Hepatocyte (in vitro differentiated cells): ENCODE measurements around the gene MEOX1. TPM values are rescaled to one million over a fixed set of nuclear protein-coding genes. Genes with fewer than 3 reads are reported as not detected.

Source experiments
- DNase-seq: peaks from one replicate; pipeline ENCODE4 v3.0.0-alpha.2; 2016; ENCODE audit warnings: low spot score
- H2AFZ ChIP-seq: fragments of 200-600 bp; sonication (generic); 2 replicates; pipeline ENCODE4 v1.6.0; 2016; ENCODE audit warnings: antibody characterized with exemption, mild to moderate bottlenecking
- H3K27ac ChIP-seq: fragments of 200-600 bp; sonication (generic); 2 replicates; pipeline ENCODE4 v1.5.1; 2016; ENCODE audit warnings: mild to moderate bottlenecking
- H3K27me3 ChIP-seq: fragments of 200-600 bp; sonication (generic); 2 replicates; pipeline ENCODE4 v1.6.1; 2016
- H3K36me3 ChIP-seq: fragments of 200-600 bp; sonication (generic); replicated peaks from 2 replicates; pipeline ENCODE4 v1.5.1; 2016; ENCODE audit warnings: low read depth; ENCODE audit not compliant: insufficient read depth
- H3K4me1 ChIP-seq: fragments of 200-600 bp; sonication (generic); 2 replicates; pipeline ENCODE4 v1.5.1; 2016; ENCODE audit warnings: mild to moderate bottlenecking, moderate library complexity; ENCODE audit not compliant: insufficient read depth
- H3K4me2 ChIP-seq: fragments of 200-600 bp; sonication (generic); 2 replicates; pipeline ENCODE4 v1.6.0; 2016
- H3K4me3 ChIP-seq: fragments of 200-600 bp; sonication (generic); 2 replicates; pipeline ENCODE4 v1.5.1; 2016; ENCODE audit warnings: mild to moderate bottlenecking
- H3K79me2 ChIP-seq: fragments of 200-600 bp; sonication (generic); 2 replicates; pipeline ENCODE4 v1.6.0; 2017; ENCODE audit warnings: mild to moderate bottlenecking
- H3K9me2 ChIP-seq: fragments of 200-600 bp; sonication (generic); replicated peaks from 2 replicates; pipeline ENCODE4 v1.6.0; 2017; ENCODE audit warnings: mild to moderate bottlenecking; ENCODE audit not compliant: insufficient read depth
- H3K9me3 ChIP-seq: fragments of 200-600 bp; sonication (generic); 2 replicates; pipeline ENCODE4 v1.5.1; 2016; ENCODE audit warnings: low read depth, mild to moderate bottlenecking
- H4K20me1 ChIP-seq: fragments of 200-600 bp; sonication (generic); 2 replicates; pipeline ENCODE4 v1.6.0; 2016; ENCODE audit warnings: mild to moderate bottlenecking; ENCODE audit not compliant: insufficient read depth, poor library complexity, severe bottlenecking
- CTCF ChIP-seq: fragments of 200-600 bp; sonication (generic); IDR thresholded peaks from 2 replicates; pipeline ENCODE4 v1.5.1; 2016; ENCODE audit warnings: antibody characterized with exemption, mild to moderate bottlenecking; ENCODE audit not compliant: poor library complexity
- EZH2 ChIP-seq: fragments of 200-600 bp; sonication (generic); IDR thresholded peaks from 2 replicates; pipeline ENCODE4 v1.6.1; 2016; ENCODE audit warnings: antibody characterized with exemption, mild to moderate bottlenecking, borderline replicate concordance
- EZH2phosphoT487 ChIP-seq: fragments of 200-600 bp; sonication (generic); IDR thresholded peaks from one replicate; pipeline ENCODE4 v1.6.1; 2018; ENCODE audit warnings: antibody characterized with exemption, mild to moderate bottlenecking, low read depth, moderate library complexity; ENCODE audit not compliant: unreplicated experiment, severe bottlenecking
- WGBS: methylation state at CpG from one replicate; pipeline ENCODE4 v1.1.6; 2016; ENCODE audit warnings: low lambda C conversion rate; ENCODE audit errors: missing lambda C conversion rate; 5-methylcytosine and 5-hydroxymethylcytosine counted together
- polyA plus RNA-seq: library from polyadenylated mRNA; unstranded; fragments of >200 nt; fragmentation: Nextera tagmentation; extraction: Ambion mirVana; gene quantifications from 2 replicates; pipeline ENCODE4 v1.2.1, GENCODE V29; 2016
- total RNA-seq: library from RNA; depleted of rRNA; stranded (reverse); fragments of >200 nt; gene quantifications from 2 replicates; pipeline ENCODE4 v1.2.3, GENCODE V29; 2014

Gene MEOX1
- total and polyA plus RNA-seq, 2 experiments from 2014 or later = 0.33 to 0.90 TPM

- no peak overlapping the region for H3K4me2 ChIP-seq
- H3K27ac ChIP-seq = no peak overlapping the region
- H3K9me2 ChIP-seq = no peaks in the 10 kb centered on the region
- no peaks in the 10 kb centered on the region for H3K79me2 ChIP-seq
- H3K27me3 ChIP-seq = peaks cover 5% of the 10 kb centered on the region
- DNase-seq = no peak
- H3K9me3 ChIP-seq = no peaks in the 10 kb centered on the region
- WGBS = 80% methylated on average over 4 of the region's 4 CpGs
- H3K4me1 ChIP-seq = no peaks in the 10 kb centered on the region
- no peak overlapping the region for H2AFZ ChIP-seq
- H3K36me3 ChIP-seq = no peaks in the 10 kb centered on the region
- H3K4me3 ChIP-seq = no peak overlapping the region
- H4K20me1 ChIP-seq = no peaks in the 10 kb centered on the region
- TF ChIP-seq CTCF (no peak), EZH2phosphoT487 (no peak), EZH2 (no peak)
These were observed 17.6 kb downstream of the MEOX1 start for GRCh38 chr17:43644081-43644480.

- DNase-seq = no peak
- 76% methylated on average over 7 of the region's 7 CpGs for WGBS
- no peak overlapping the region for H3K27ac ChIP-seq
These were observed 20.3 kb downstream of the MEOX1 start for GRCh38 chr17:43641416-43641815.

DNA sequence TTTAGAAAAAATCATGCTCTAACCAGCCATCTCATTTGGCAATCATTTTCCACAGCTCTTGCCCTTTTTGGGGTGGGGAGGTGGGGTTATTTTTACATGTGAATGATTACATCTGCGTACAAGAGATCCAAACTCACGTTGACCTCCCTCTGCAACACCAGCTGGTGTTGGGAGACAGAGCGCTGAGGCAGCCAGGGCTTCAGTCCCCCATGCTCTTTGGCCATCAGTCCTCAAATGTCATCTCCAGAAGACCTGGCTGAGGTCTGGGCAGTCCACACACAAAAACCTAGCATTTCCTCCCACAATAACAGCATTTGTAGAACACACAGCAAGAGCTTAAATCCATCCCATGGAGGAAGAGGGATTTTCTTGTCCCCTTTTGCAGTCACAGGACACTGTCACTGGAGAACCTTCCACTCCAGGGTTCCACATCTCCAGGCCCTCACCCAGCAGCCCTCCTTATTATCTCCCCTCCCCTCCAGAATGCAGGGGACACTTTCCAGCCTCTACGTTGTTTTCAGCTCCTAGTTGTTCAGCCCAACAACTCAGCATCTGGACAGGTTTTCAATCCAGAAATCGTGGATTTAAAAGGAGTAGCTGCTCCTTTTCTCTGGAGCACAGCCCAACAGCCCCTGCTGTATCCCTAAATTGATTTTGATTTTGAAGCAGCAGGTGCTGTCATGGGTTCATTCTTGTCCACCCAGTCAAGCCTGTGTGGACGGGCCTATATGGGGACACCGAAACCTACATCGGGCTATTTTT, 21.1 kb downstream of the MEOX1 start:
- Histone ChIP-seq H3K9me2 (no peaks in the 10 kb centered on the region), H3K4me1 (no peaks in the 10 kb centered on the region), H3K9me3 (no peaks in the 10 kb centered on the region), H3K79me2 (no peaks in the 10 kb centered on the region), H3K27me3 (peaks cover 5% of the 10 kb centered on the region), H3K27ac (no peak overlapping the region), H2AFZ (no peak overlapping the region), H3K36me3 (no peaks in the 10 kb centered on the region), H4K20me1 (no peaks in the 10 kb centered on the region), H3K4me2 (no peak overlapping the region), H3K4me3 (no peak overlapping the region)
- DNase-seq = no peak
- 77% methylated on average over 8 of the region's 8 CpGs for WGBS
- no peak for TF ChIP-seq EZH2phosphoT487

More at GRCh38 chr17:43641416-43641815, 20.3 kb downstream of the MEOX1 start:
- no peaks in the 10 kb centered on the region for H3K36me3 ChIP-seq
- H3K27me3 ChIP-seq = peaks cover 5% of the 10 kb centered on the region
- TF ChIP-seq EZH2 = no peak
- no peak for TF ChIP-seq EZH2phosphoT487
- no peak for TF ChIP-seq CTCF
- H2AFZ ChIP-seq = no peak overlapping the region
- no peaks in the 10 kb centered on the region for H3K4me1 ChIP-seq
- H3K4me3 ChIP-seq = no peak overlapping the region
- no peaks in the 10 kb centered on the region for H3K9me3 ChIP-seq
- no peak overlapping the region for H3K4me2 ChIP-seq
- no peaks in the 10 kb centered on the region for H3K9me2 ChIP-seq
- H3K79me2 ChIP-seq = no peaks in the 10 kb centered on the region
- no peaks in the 10 kb centered on the region for H4K20me1 ChIP-seq

DNA sequence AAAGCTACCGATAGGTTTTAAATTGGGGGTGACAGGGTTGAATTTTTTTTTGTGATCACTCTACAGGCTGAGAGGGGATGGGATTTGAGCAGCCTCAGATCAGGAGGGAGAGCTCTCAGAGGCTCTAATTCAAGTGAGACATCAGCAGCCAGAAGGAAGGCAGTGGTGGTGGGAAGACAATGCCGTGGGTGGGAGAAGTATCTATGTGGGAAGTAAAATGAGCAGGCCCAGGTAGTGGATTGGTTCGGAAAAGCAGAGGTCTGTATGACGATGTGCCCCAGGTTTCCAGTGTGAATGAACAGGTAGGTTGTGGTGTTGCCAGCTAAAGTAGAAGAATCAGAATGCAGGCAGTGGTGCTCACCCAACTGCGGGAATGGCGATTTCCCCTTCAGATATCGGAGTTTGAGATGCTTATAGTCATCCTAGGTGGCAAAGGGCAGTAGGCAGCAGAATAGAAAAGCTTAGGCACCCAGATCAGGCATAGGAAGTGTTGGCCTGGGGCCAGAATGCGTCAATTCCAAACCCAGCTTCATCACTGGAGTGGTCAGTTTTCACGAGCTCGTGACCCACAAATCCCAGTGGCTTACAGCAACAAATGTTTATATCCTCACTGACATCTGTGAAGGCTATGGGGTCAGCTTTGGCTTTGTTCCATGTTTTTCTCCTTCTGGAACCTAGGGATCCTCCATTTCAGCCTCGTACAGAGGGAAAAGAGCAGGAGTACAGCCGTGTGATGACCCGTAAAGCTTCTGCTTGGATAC, 24.0 kb downstream of the MEOX1 start:
- H3K36me3 ChIP-seq = no peaks in the 10 kb centered on the region
- H3K4me3 ChIP-seq = no peak overlapping the region
- H3K79me2 ChIP-seq = no peaks in the 10 kb centered on the region
- H3K27ac ChIP-seq = no peak overlapping the region
- peaks cover 22% of the 10 kb centered on the region for H3K4me1 ChIP-seq
- H3K9me3 ChIP-seq = no peaks in the 10 kb centered on the region
- no peak for DNase-seq
- H2AFZ ChIP-seq = no peak overlapping the region
- no peaks in the 10 kb centered on the region for H3K9me2 ChIP-seq
- WGBS = 83% methylated on average over 13 of the region's 13 CpGs
- no peak for TF ChIP-seq EZH2phosphoT487
- TF ChIP-seq CTCF = no peak
- TF ChIP-seq EZH2 = no peak
- H3K4me2 ChIP-seq = no peak overlapping the region
- H4K20me1 ChIP-seq = no peaks in the 10 kb centered on the region
- H3K27me3 ChIP-seq = no peaks in the 10 kb centered on the region
